ENCODE data around the gene KHDC4.

The KHDC4 gene

DNA sequence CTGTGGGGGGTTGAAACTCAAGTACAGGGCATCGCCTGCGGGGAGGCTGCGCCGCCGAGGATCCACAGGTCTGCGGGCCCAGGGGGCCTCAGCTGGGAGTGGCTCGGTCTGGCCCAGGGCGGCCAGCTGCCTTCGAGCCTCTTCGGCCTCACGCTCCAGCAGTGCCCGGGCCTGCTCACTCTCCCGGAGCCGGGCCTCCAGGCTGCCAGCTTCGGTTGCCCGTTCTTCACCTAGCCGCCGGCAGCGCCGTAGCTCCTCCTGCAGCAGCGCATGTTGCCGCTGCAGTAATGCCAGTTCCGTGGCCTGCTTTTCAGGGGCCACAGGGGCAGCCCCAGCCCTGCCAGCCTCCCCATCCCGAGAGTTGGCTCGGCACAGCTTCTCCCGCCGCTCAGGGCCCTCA, 16.6 kb upstream of the KHDC4 start:
- no peak overlapping the region for H3K27ac ChIP-seq (ENCODE audit: low read depth, low read length)
- H3K4me1 ChIP-seq (ENCODE audit: insufficient read depth, low read length): peaks cover 3% of the 10 kb centered on the region; the same call in 1 of the 2 replicates
- 97% methylated on average over 27 of the region's 27 CpGs for WGBS
- H3K36me3 ChIP-seq (ENCODE audit: insufficient read depth, low read length): peaks cover 89% of the 10 kb centered on the region
- H3K4me3 ChIP-seq (ENCODE audit: low read length): no peak overlapping the region
- H3K27me3 ChIP-seq (ENCODE audit: insufficient read depth, low read length): no peaks in the 10 kb centered on the region
- H3K9me3 ChIP-seq (ENCODE audit: insufficient read depth, low read depth, low read length): no peaks in the 10 kb centered on the region
- H3K9ac ChIP-seq (ENCODE audit: low read depth, low read length): no peak overlapping the region; the same call in 1 of the 2 replicates

DNA sequence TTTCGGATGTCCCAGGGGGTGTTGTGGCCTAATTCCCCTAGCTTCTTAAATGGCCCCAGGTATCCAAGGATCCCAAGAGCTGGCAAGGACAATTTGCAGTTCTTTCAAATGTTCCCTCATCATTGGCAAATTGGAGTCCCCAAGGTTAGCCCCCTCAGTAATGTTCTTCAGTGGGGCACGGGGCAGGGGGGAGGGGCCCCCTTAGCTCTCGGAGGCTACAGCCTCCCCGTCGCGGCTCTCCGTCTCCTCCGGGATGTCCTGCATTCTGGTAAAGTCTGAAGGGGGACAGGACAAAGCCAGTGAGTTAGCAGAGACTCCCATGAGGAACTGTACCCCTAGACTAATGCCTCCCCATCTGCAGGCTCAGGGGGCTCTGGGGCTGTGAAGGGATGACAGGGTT, 13.5 kb upstream of the KHDC4 start:
- Histone ChIP-seq H3K27me3 (ENCODE audit: insufficient read depth, low read length) (no peaks in the 10 kb centered on the region), H3K9me3 (ENCODE audit: insufficient read depth, low read depth, low read length) (no peaks in the 10 kb centered on the region), H3K36me3 (ENCODE audit: insufficient read depth, low read length) (peaks cover 62% of the 10 kb centered on the region), H3K4me1 (ENCODE audit: insufficient read depth, low read length) (peaks cover 4% of the 10 kb centered on the region; the same call in 1 of the 2 replicates), H3K9ac (ENCODE audit: low read depth, low read length) (no peak overlapping the region), H3K27ac (ENCODE audit: low read depth, low read length) (no peak overlapping the region), H3K4me3 (ENCODE audit: low read length) (no peak overlapping the region)
- 95% methylated on average over 8 of the region's 8 CpGs for WGBS

DNA sequence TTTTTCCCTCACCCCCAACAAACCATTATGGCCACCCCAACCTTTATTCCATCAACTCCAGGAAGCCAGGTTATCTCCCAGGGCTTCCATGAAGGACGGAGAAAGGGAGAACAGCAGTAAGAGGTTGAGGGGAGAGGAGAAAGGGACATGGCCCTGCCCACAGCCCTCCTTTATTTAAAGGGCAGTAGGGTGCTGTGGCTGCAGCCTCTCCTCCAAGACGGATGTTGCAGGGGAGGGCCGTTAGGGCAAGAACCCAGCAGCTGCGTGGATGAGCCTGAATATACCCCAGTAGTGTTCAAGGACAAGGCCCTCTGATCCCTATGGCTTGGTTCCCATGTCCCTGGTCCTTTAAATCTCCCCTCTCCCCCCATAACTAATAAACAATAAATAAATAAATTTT, 13.1 kb upstream of the KHDC4 start:
- H3K4me3 ChIP-seq (ENCODE audit: low read length): no peak overlapping the region
- no peak overlapping the region for H3K27ac ChIP-seq (ENCODE audit: low read depth, low read length)
- peaks cover 57% of the 10 kb centered on the region for H3K36me3 ChIP-seq (ENCODE audit: insufficient read depth, low read length)
- peaks cover 4% of the 10 kb centered on the region; the same call in 1 of the 2 replicates for H3K4me1 ChIP-seq (ENCODE audit: insufficient read depth, low read length)
- WGBS: 89% methylated on average over 4 of the region's 4 CpGs
- no peaks in the 10 kb centered on the region for H3K9me3 ChIP-seq (ENCODE audit: insufficient read depth, low read depth, low read length)
- H3K27me3 ChIP-seq (ENCODE audit: insufficient read depth, low read length): no peaks in the 10 kb centered on the region
- no peak overlapping the region for H3K9ac ChIP-seq (ENCODE audit: low read depth, low read length)

DNA sequence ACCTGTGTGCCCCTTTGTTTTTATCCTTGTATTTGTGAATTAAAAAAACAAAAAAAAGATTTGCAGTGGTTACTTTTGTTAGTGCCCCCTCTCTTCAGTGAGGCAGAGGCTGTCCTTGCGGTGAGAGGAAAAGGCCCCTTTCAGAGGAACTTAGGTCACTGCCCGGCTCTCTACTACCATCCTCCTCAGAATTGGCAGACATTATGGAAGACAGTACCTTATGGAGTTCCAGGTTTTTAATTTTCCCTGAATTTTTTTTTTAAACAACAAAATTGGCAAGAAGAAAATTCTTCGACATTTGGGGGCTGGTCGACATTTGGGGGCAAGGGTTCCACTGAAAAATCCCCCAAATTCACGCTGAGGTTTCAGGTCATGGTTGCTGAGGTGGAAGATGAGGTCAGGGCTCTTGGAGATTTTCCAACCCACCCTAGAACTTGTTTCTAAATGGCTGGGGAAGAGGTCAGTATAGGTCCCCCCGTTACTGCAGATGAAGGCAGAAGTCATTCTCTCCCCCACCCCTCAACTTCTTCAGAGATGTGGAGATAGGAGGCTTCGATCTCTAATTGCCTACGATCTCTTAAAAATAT, 12.5 kb upstream of the KHDC4 start:
- Histone ChIP-seq H3K9me3 (ENCODE audit: insufficient read depth, low read depth, low read length) (no peaks in the 10 kb centered on the region), H3K4me3 (ENCODE audit: low read length) (no peak overlapping the region), H3K27ac (ENCODE audit: low read depth, low read length) (no peak overlapping the region), H3K27me3 (ENCODE audit: insufficient read depth, low read length) (no peaks in the 10 kb centered on the region), H3K36me3 (ENCODE audit: insufficient read depth, low read length) (peaks cover 52% of the 10 kb centered on the region), H3K9ac (ENCODE audit: low read depth, low read length) (no peak overlapping the region), H3K4me1 (ENCODE audit: insufficient read depth, low read length) (peaks cover 4% of the 10 kb centered on the region; the same call in 1 of the 2 replicates)
- 98% methylated on average over 7 of the region's 8 CpGs for WGBS

DNA sequence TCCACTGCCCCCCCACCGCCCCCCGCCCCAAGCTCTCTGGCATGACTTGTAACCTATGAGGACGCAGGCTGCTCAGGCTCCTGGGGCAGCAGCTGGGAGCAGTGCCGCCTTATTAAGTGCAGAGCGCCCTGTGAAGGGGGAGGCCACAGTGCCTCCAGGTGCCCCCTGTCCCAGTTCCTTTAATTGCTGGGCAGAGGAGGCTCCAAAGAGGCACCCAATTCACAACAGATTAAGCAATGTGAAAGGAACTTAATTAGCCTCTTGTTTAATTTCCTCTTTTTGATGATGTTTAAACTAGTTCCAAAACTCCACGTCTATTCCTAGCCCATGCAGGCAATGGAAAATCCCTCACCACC, 10.2 kb upstream of the KHDC4 start:
- no peak overlapping the region for H3K4me3 ChIP-seq (ENCODE audit: low read length)
- 76% methylated on average over 6 of the region's 6 CpGs for WGBS

DNA sequence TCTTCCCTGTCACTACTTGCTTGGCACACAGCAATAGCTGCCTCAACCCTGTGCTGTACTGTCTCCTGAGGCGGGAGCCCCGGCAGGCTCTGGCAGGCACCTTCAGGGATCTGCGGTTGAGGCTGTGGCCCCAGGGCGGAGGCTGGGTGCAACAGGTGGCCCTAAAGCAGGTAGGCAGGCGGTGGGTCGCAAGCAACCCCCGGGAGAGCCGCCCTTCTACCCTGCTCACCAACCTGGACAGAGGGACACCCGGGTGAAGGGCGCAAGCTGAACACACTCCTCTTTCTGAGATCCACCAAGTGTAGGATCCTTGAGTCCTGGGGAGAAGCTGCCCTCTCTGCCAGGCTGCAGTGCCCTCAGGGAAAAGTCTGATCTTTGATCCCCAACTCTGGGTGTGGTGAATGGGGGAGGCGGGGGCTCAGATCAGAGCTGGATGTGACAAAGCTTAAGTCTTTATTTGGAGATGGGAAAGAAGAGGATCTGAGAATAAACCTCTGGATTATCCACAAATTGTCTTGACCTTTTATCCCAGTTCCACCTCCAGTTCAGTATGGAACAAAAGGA, 8.4 kb upstream of the KHDC4 start:
- Histone ChIP-seq H3K4me3 (ENCODE audit: low read length) (no peak overlapping the region), H3K4me1 (ENCODE audit: insufficient read depth, low read length) (peaks cover 6% of the 10 kb centered on the region), H3K9ac (ENCODE audit: low read depth, low read length) (no peak overlapping the region), H3K9me3 (ENCODE audit: insufficient read depth, low read depth, low read length) (no peaks in the 10 kb centered on the region), H3K36me3 (ENCODE audit: insufficient read depth, low read length) (peaks cover 14% of the 10 kb centered on the region), H3K27me3 (ENCODE audit: insufficient read depth, low read length) (no peaks in the 10 kb centered on the region), H3K27ac (ENCODE audit: low read depth, low read length) (no peak overlapping the region)
- WGBS: 93% methylated on average over 11 of the region's 11 CpGs

More for the DNA sequence above, 10.2 kb upstream of the KHDC4 start:
- Histone ChIP-seq H3K27me3 (ENCODE audit: insufficient read depth, low read length) (no peaks in the 10 kb centered on the region), H3K9me3 (ENCODE audit: insufficient read depth, low read depth, low read length) (no peaks in the 10 kb centered on the region), H3K9ac (ENCODE audit: low read depth, low read length) (no peak overlapping the region), H3K4me1 (ENCODE audit: insufficient read depth, low read length) (peaks cover 6% of the 10 kb centered on the region), H3K27ac (ENCODE audit: low read depth, low read length) (no peak overlapping the region), H3K36me3 (ENCODE audit: insufficient read depth, low read length) (peaks cover 29% of the 10 kb centered on the region)

DNA sequence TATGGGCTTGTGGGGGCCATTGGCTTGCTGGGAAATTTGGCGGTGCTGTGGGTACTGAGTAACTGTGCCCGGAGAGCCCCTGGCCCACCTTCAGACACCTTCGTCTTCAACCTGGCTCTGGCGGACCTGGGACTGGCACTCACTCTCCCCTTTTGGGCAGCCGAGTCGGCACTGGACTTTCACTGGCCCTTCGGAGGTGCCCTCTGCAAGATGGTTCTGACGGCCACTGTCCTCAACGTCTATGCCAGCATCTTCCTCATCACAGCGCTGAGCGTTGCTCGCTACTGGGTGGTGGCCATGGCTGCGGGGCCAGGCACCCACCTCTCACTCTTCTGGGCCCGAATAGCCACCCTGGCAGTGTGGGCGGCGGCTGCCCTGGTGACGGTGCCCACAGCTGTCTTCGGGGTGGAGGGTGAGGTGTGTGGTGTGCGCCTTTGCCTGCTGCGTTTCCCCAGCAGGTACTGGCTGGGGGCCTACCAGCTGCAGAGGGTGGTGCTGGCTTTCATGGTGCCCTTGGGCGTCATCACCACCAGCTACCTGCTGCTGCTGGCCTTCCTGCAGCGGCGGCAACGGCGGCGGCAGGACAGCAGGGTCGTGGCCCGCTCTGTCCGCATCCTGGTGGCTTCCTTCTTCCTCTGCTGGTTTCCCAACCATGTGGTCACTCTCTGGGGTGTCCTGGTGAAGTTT, 7.8 kb upstream of the KHDC4 start:
- Histone ChIP-seq H3K4me1 (ENCODE audit: insufficient read depth, low read length) (peaks cover 6% of the 10 kb centered on the region), H3K9me3 (ENCODE audit: insufficient read depth, low read depth, low read length) (no peaks in the 10 kb centered on the region), H3K27me3 (ENCODE audit: insufficient read depth, low read length) (no peaks in the 10 kb centered on the region), H3K4me3 (ENCODE audit: low read length) (no peak overlapping the region), H3K36me3 (ENCODE audit: insufficient read depth, low read length) (peaks cover 7% of the 10 kb centered on the region), H3K9ac (ENCODE audit: low read depth, low read length) (no peak overlapping the region), H3K27ac (ENCODE audit: low read depth, low read length) (no peak overlapping the region)
- WGBS: 95% methylated on average over 29 of the region's 29 CpGs

DNA sequence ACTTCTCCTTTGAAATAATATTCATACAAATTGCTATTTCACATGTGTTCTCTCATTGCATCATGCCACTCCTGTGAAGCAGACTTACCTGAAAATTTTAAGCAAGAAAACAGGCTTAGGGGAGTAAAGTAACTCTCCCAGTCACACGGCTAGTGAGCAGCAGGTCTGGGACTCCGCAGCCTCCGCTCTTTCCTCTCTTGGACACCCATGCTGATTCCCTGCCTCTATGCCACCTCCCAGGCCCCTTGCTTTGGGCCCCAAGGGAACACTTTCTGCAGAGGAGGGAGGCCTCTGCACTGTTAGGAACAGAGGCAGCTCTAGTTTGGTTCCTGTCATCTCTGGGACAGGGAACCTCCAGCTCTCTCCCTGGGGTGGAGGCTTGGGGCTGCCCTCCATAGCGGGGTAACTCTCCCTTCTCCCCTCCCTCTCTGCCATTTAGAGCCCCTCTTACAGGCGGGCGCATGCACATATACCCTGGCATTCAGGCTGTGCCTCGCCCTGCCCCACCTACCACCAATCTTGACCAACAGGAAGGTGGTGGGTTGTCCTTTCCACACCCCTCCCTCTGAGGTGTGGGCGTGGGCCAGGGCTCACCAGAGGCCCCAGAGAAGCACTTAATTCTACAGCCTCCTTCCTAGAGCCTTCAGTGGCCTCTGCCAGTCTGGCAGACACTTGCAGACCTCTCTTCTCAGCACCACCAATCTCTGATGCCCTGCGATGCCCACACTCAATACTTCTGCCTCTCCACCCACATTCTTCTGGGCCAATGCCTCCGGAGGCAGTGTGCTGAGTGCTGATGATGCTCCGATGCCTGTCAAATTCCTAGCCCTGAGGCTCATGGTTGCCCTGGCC, 7.0 kb upstream of the KHDC4 start, which contains the start of gene RXFP4:
RXFP4 (plus strand) TSS at position 646 of the 852 bp plus-strand sequence; CDS start at position 718, 72 bp downstream.
- Histone ChIP-seq H3K27ac (ENCODE audit: low read depth, low read length) (no peak within 1 kb of the TSS), H3K9me3 (ENCODE audit: insufficient read depth, low read depth, low read length) (no peaks in the 10 kb centered on the region), H3K27me3 (ENCODE audit: insufficient read depth, low read length) (no peaks in the 10 kb centered on the region), H3K9ac (ENCODE audit: low read depth, low read length) (no peak within 1 kb of the TSS), H3K4me3 (ENCODE audit: low read length) (no peak within 1 kb of the TSS), H3K36me3 (ENCODE audit: insufficient read depth, low read length) (no peaks in the 10 kb centered on the region), H3K4me1 (ENCODE audit: insufficient read depth, low read length) (peaks cover 6% of the 10 kb centered on the region)
- 78% methylated on average over 11 of the region's 11 CpGs for WGBS

DNA sequence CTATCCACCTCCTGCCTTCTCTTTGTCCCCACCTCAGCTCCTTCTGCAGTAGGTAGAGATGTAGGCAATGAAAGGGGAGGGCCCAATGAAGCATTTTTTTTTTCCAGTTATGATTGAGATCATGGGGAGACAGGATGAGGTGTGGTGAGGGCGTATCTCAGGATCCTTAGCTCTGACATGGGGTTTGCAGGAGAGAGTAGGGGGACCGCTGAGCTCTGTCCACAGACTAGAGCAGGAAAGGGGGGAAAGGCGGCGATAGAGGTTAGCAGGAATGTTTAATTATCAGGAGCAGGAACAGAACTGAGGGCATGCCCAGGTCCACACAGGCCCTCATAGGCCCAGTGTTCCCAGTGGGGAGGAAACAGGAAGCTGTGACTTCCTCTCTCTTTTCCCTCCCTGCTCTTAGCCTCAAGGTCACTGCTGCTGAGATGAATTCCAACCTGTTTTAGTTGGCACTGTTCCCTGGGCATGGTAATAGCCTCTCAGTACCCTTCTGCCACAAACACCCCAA, 6.3 kb upstream of the KHDC4 start:
- Histone ChIP-seq H3K9ac (ENCODE audit: low read depth, low read length) (no peak overlapping the region), H3K4me1 (ENCODE audit: insufficient read depth, low read length) (peaks cover 2% of the 10 kb centered on the region; the same call in 1 of the 2 replicates), H3K9me3 (ENCODE audit: insufficient read depth, low read depth, low read length) (no peaks in the 10 kb centered on the region), H3K4me3 (ENCODE audit: low read length) (no peak overlapping the region), H3K36me3 (ENCODE audit: insufficient read depth, low read length) (no peaks in the 10 kb centered on the region), H3K27ac (ENCODE audit: low read depth, low read length) (no peak overlapping the region), H3K27me3 (ENCODE audit: insufficient read depth, low read length) (no peaks in the 10 kb centered on the region)
- WGBS: 86% methylated on average over 4 of the region's 4 CpGs

DNA sequence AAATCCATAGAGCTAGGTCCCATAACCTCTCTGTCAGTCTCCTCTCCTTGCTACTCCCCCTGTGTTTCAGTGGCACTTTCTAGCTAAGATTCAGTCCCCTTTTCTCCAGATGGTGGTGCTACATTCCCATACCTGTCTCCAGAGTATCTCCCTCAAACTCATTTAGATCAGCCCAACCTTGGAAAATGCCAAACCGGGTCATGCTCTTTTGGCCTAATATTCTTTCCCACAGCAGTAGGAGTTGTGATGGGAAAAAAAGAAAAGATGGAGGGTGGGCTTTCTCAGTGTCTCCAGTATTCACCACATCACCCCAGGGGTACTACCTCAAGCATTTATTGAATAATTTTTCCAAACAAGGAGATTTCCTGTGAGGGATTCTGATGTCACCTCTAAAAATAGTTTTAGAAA, 4.0 kb upstream of the KHDC4 start:
- no peak overlapping the region for H3K4me3 ChIP-seq (ENCODE audit: low read length)
- H3K9ac ChIP-seq (ENCODE audit: low read depth, low read length): no peak overlapping the region
- H3K27me3 ChIP-seq (ENCODE audit: insufficient read depth, low read length): no peaks in the 10 kb centered on the region
- H3K9me3 ChIP-seq (ENCODE audit: insufficient read depth, low read depth, low read length): no peaks in the 10 kb centered on the region
- peaks cover 5% of the 10 kb centered on the region; the same call in 1 of the 2 replicates for H3K4me1 ChIP-seq (ENCODE audit: insufficient read depth, low read length)
- no peak overlapping the region for H3K27ac ChIP-seq (ENCODE audit: low read depth, low read length)
- WGBS: 0% methylated on average over 1 of the region's 1 CpG
- H3K36me3 ChIP-seq (ENCODE audit: insufficient read depth, low read length): 0 out of 2 replicates have a peak, but pooled peaks cover 5% of the 10 kb centered on the region

Measured in HUES64 (cell line).